Naive thymus-derived CD8-positive, alpha-beta T cell (primary cell): ENCODE results near the gene DYNC2H1. TPM values are rescaled to one million over a fixed set of nuclear protein-coding genes. Genes with fewer than 3 reads are reported as not detected.

Source experiments
- ATAC-seq, 2 donors: fragments of 150-1000 bp; cut with Tn5 transposase in 1 of 2; sonication (Bioruptor Pico), chemical (Tn5 transposase) in 1 of 2; 1 replicate in 1 of 2; 2 replicates in 1 of 2; pipeline ENCODE4 v1.10.0; 2021; ENCODE audit warnings: mild to moderate bottlenecking in 2 of 2, moderate library complexity in 2 of 2
- POLR2A ChIA-PET: fragments of 350-600 bp; sonication (Branson Sonifier 250); formaldehyde crosslinking; loops from one replicate; lab custom pipeline; 2021; ENCODE audit warnings: antibody characterized with exemption; lab: Charles Lee
- DNase-seq, 10 donors: peaks; one replicate each; pipeline versions ENCODE4 v3.0.0 to v3.0.0-alpha.2; 2020 to 2022
- H3K27ac Mint-ChIP-seq, 10 donors: one replicate each; pipeline ENCODE4 v1.8.0; 2020 to 2022; ENCODE audit warnings: mild to moderate bottlenecking in 10 of 10, mixed read lengths in 10 of 10, moderate library complexity in 4 of 10, inconsistent platforms in 1 of 10
- H3K27me3 Mint-ChIP-seq, 5 donors: one replicate each; pipeline ENCODE4 v1.8.0; 2021 to 2022; ENCODE audit warnings: mixed read lengths in 5 of 5
- H3K36me3 Mint-ChIP-seq, 3 donors: one replicate each; pipeline ENCODE4 v1.8.0; 2020 to 2022; ENCODE audit warnings: mixed read lengths in 3 of 3, mild to moderate bottlenecking in 2 of 3, inconsistent platforms in 1 of 3
- H3K4me1 Mint-ChIP-seq, 4 donors: one replicate each; pipeline ENCODE4 v1.8.0; 2021 to 2022; ENCODE audit warnings: mixed read lengths in 4 of 4
- H3K4me3 Mint-ChIP-seq, 10 donors: one replicate each; pipeline ENCODE4 v1.8.0; 2020 to 2022; ENCODE audit warnings: mild to moderate bottlenecking in 10 of 10, mixed read lengths in 10 of 10, moderate library complexity in 6 of 10, inconsistent platforms in 1 of 10
- H3K9me3 Mint-ChIP-seq, 9 donors: one replicate each; pipeline ENCODE4 v1.8.0; 2020 to 2022; ENCODE audit warnings: mixed read lengths in 9 of 9, mild to moderate bottlenecking in 3 of 9, inconsistent platforms in 1 of 9, moderate library complexity in 1 of 9
- polyA plus RNA-seq, 3 donors: library from polyadenylated mRNA; unstranded; fragments of 300-500 nt; fragmentation: Illumina TruSeq; gene quantifications; one replicate each; pipeline ENCODE4 v1.2.3, GENCODE V29; 2021
- total RNA-seq, 8 experiments: library from RNA in 2 of 8; stranded (reverse) in 2 of 8; gene quantifications; one replicate each; pipeline ENCODE4 v1.2.3 and lab custom pipeline; 2021 to 2026

DYNC2H1 gene
- total and polyA plus RNA-seq, 5 experiments from 2014 or later, result 0.54 to 3.2 (median 0.99) TPM

DNA sequence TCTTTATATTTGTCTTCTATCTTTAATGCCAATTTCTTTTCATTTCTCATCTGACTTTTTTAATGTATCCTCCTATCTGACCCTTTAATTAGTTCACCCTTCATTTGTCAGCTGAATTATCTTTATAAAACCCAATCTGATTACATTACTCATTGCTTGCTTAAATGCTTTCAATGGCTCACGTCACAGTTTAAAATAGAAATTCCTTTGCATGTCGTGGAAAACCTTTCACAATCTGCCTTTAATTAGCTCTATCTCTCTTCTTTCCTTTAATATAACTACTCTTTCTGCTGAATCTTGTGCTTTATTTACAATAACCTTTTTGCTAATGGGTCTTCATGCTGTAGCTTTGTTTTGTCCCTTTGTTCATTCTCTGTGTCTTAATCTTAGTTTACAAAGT, 125.7 kb downstream of the DYNC2H1 start:
- Mint-ChIP-seq H3K9me3 (no peaks in the 10 kb centered on the region), H3K36me3 (peaks cover 0 to 13% (median 0%) of the 10 kb centered on the region in 3 donors), H3K27me3 (no peaks in the 10 kb centered on the region), H3K27ac (no peak overlapping the region), H3K4me3 (no peak overlapping the region), H3K4me1 (no peaks in the 10 kb centered on the region)
- no peak for ATAC-seq
- no peak for DNase-seq
- POLR2A ChIA-PET, result no interaction called here

DNA sequence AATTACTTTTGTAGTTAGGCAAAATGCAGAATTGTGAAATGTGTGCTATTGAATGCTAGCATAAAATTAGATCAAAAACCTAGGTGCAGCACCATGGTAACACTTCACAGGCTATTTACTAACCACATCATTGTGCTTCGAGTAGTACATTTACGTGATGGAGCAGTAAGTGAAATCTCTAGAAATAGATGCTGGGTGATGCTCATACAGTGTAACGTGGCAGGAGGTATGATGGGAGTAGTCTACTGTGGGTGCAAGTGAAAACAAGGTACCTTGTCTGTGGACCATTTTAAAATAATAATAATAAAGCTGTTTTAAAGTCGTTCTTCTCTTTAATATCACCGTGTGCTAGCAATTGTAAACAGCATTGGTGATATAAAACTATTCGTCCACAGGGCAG, 132.3 kb downstream of the DYNC2H1 start:
- POLR2A ChIA-PET, result no interaction called here
- H3K4me1 Mint-ChIP-seq, result no peaks in the 10 kb centered on the region
- peaks cover 0 to 6% (median 2%) of the 10 kb centered on the region in 3 donors for H3K36me3 Mint-ChIP-seq

DNA sequence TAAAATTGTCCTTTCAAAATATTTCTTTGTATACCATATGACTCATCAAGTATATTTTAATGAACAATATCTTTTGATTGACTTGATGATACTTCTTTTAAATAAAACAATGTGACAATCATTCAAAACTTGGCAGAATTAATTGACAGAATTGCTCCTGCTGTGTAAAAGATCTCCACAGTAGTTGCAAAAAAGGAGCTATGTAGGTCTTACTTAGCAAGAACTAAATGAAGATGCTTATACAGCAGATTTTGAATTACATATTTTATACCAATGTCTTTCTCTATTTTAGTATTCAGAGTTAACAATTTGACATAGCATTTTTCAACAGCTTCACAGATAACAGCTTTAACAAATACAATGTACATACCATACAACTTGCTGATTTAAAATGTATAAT, 144.9 kb downstream of the DYNC2H1 start:
- POLR2A ChIA-PET, result no interaction called here
- ATAC-seq (no peak), DNase-seq (no peak)
- H3K27me3 Mint-ChIP-seq, result no peaks in the 10 kb centered on the region
- no peaks in the 10 kb centered on the region for H3K4me1 Mint-ChIP-seq
- no peak overlapping the region for H3K4me3 Mint-ChIP-seq
- peaks cover 0 to 6% (median 0%) of the 10 kb centered on the region in 3 donors for H3K36me3 Mint-ChIP-seq
- H3K27ac Mint-ChIP-seq, result no peak overlapping the region
- H3K9me3 Mint-ChIP-seq, result no peaks in the 10 kb centered on the region

More for the DNA sequence above, 132.3 kb downstream of the DYNC2H1 start:
- ATAC-seq, result no peak
- Mint-ChIP-seq H3K9me3 (no peaks in the 10 kb centered on the region), H3K27ac (no peak overlapping the region), H3K4me3 (no peak overlapping the region), H3K27me3 (no peaks in the 10 kb centered on the region)
- no peak for DNase-seq

DNA sequence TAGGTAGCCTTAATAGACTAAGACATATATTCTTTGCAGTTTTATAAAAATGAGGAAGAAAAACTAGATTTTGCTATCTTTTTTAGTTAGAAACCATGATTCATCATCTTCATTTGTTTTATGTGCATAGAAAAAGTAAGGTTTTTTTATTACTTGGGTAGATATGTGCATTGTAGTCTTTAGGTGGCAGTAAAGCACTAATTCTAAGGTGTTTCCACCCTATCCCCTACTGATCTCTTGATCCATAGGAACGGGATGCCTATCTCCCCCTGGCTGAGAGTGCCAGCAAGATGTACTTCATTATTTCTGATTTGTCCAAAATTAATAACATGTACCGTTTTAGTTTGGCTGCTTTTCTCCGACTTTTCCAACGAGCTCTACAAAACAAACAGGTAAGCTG, 148.1 kb downstream of the DYNC2H1 start:
- POLR2A ChIA-PET, result no interaction called here
- H3K27me3 Mint-ChIP-seq, result no peaks in the 10 kb centered on the region

DNA sequence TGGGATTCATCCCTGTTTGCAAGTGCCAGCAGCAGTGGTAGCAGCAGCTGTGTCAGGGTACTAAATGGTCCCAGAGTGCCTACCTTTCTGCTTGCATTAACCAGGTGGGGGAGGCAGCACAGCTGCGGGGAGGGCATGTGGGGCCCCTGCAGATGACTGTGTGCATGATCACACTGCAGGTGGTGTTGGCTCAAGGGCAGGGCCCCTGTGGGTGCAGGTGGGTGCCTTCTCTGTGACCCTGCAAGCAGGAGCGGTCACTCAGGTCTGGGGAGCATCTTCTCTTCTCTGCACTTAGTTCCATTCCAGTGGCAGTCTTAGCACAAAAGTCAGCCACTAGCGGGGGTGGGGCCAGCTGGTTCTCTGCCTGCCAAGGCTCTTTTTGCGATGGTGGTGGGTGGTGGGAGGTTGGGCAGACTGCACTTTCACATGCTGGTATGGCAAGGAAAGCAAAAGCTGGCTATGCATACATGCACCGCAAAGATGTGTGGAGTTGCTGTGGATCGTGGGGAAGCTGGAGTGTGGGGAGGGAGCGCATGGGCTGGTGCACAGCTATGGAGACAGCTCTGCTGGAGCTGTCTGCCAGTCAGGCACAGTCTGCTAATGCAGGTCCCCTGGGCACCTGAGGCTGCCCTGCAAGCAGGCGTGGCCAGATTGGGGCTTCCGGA, 157.1 kb downstream of the DYNC2H1 start:
- Mint-ChIP-seq H3K27ac (no peak overlapping the region), H3K27me3 (no peaks in the 10 kb centered on the region), H3K36me3 (peaks cover 0 to 7% (median 1%) of the 10 kb centered on the region in 3 donors), H3K4me3 (no peak overlapping the region), H3K9me3 (no peaks in the 10 kb centered on the region), H3K4me1 (no peaks in the 10 kb centered on the region)
- DNase-seq (no peak), ATAC-seq (no peak)
- POLR2A ChIA-PET, result no interaction called here

More for the DNA sequence above, 148.1 kb downstream of the DYNC2H1 start:
- Mint-ChIP-seq H3K36me3 (peaks cover 0 to 10% (median 8%) of the 10 kb centered on the region in 3 donors), H3K27ac (no peak overlapping the region), H3K4me1 (no peaks in the 10 kb centered on the region), H3K4me3 (no peak overlapping the region), H3K9me3 (no peaks in the 10 kb centered on the region)
- ATAC-seq, result no peak
- no peak for DNase-seq

DNA sequence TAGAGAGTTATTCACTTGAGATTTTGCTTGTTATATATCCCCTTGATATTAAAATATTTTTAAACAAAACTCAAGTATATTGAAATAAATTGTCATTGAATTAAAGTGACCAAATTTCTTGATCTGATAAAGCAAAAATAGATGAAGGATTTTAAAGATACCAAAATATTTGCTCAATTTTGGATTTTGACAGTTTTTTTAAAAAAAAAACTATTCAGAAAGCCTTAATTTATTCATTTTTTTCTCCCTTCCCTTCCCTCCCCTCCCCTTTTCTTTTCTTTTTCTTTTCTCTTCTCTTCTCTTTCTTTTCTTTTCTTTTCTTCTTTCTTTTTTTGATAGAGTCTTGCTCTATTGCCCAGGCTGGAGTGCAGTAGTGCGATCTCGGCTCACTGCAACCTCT, 163.7 kb downstream of the DYNC2H1 start:
- no peak overlapping the region for H3K4me3 Mint-ChIP-seq
- no peaks in the 10 kb centered on the region for H3K36me3 Mint-ChIP-seq
- DNase-seq (no peak), ATAC-seq (no peak)
- H3K4me1 Mint-ChIP-seq, result no peaks in the 10 kb centered on the region
- H3K27me3 Mint-ChIP-seq, result no peaks in the 10 kb centered on the region
- POLR2A ChIA-PET, result no interaction called here
- peaks cover 0 to 2% (median 0%) of the 10 kb centered on the region in 9 donors for H3K9me3 Mint-ChIP-seq
- H3K27ac Mint-ChIP-seq, result no peak overlapping the region

DNA sequence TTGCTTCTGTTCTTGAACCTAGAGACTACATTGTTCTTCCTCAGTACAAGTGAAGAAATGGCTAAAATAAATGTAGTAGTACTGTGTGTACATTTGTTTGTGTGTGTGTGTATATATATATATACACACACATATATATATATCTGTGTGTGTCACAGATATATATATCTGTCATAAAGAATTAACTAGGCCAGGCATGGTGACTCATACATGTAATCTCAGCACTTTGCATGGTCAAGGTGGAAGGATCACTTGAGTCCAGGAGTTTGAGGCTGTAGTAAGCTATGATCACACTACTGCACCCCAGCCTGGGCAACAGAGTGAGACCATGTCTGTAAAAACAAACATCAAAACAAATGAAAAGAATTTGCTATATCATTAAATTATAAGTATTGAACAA, 164.8 kb downstream of the DYNC2H1 start:
- POLR2A ChIA-PET, result no interaction called here
- Mint-ChIP-seq H3K9me3 (peaks cover 0 to 2% (median 0%) of the 10 kb centered on the region in 9 donors), H3K27me3 (no peaks in the 10 kb centered on the region), H3K4me1 (no peaks in the 10 kb centered on the region), H3K4me3 (no peak overlapping the region), H3K36me3 (no peaks in the 10 kb centered on the region), H3K27ac (no peak overlapping the region)
- DNase-seq (no peak), ATAC-seq (no peak)

DNA sequence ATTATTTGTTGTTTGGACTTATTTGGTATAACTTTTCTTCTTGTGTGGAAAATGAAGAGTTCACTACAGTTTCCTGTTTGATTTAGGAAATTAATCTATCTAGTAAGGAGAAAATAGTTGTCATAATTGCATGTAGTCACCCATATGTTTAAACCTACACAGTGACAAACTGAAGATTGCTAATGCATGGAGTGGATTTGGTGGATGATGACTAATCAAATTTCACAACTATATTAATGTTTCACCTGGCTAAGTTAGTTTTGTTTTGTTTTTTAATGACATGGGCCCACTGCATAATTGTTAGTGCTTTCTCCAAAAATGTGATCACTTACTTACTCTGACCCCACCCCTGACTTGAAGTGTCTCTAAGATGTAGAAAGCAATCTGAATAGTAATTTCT, 170.6 kb downstream of the DYNC2H1 start:
- Mint-ChIP-seq H3K27me3 (no peaks in the 10 kb centered on the region), H3K27ac (no peak overlapping the region), H3K36me3 (no peaks in the 10 kb centered on the region), H3K9me3 (no peaks in the 10 kb centered on the region), H3K4me1 (no peaks in the 10 kb centered on the region), H3K4me3 (no peak overlapping the region)
- ATAC-seq (no peak), DNase-seq (no peak)
- POLR2A ChIA-PET, result no interaction called here

DNA sequence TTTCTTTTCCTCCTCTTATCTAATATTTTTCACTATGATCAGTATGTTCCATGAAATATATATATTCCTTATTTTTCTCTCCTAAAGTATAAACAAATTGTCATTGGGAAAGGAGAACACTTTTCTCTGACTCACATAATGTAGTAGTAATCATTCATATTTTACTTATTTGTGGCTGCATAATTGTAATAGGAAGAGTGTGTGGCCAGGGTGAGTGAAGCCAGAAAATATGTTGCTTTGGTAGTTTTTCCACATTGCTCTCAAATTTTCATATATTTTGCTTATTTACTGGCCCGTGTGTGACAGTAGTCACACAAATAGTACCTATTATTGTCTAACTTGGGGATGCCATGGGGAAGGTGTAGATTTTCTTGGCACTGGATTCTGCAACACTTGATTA, 172.1 kb downstream of the DYNC2H1 start:
- ATAC-seq (no peak), DNase-seq (no peak)
- no peak overlapping the region for H3K4me3 Mint-ChIP-seq
- no peaks in the 10 kb centered on the region for H3K27me3 Mint-ChIP-seq
- POLR2A ChIA-PET, result no interaction called here
- H3K27ac Mint-ChIP-seq, result no peak overlapping the region
- peaks cover 0 to 3% (median 0%) of the 10 kb centered on the region in 3 donors for H3K36me3 Mint-ChIP-seq
- H3K4me1 Mint-ChIP-seq, result no peaks in the 10 kb centered on the region
- H3K9me3 Mint-ChIP-seq, result no peaks in the 10 kb centered on the region

DNA sequence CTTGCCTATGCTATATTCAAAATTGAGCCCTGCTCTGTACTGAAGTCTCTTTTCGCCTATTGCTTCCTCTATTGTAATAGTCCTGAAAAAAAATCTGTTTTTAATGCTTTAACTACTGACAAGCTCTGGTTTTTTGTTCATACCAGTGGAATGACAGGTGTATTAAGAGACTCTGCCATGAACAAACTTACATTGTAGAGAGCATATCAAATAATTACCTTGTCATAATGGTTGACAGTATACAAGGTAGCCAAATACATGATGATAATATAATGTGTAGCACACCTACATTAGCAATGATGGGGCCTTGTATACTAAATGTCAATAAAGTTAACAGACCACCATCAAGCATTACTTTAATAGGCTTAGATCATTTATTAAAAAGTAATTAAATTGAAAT, 175.0 kb downstream of the DYNC2H1 start:
- Mint-ChIP-seq H3K27me3 (no peaks in the 10 kb centered on the region), H3K9me3 (no peaks in the 10 kb centered on the region), H3K4me1 (no peaks in the 10 kb centered on the region), H3K27ac (no peak overlapping the region), H3K4me3 (no peak overlapping the region), H3K36me3 (peaks cover 0 to 8% (median 7%) of the 10 kb centered on the region in 3 donors)
- POLR2A ChIA-PET, result no interaction called here
- no peak for ATAC-seq
- no peak for DNase-seq

DNA sequence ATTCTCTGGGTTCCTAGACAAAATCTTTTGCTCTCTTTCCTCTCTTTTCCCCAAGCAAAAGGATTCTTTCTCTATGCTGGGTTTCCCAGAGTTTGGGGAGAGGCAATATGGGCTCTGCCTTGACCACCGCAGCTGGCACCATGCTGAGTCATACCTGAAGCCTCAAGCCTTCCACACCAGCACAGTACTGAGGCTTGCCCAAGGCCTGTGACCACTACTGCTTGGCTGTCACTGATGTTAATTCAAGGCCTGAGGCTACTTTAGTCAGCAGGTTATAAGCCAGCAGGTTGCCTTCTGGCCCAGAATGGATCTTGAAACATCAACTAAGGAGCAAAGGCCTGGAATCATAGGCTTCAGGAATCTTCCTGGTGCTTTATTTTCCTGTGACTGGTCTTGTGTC, 185.3 kb downstream of the DYNC2H1 start:
- no peak overlapping the region for H3K27ac Mint-ChIP-seq
- POLR2A ChIA-PET, result no interaction called here
- H3K4me1 Mint-ChIP-seq, result no peaks in the 10 kb centered on the region
- no peak overlapping the region for H3K4me3 Mint-ChIP-seq
- no peaks in the 10 kb centered on the region for H3K27me3 Mint-ChIP-seq
- H3K9me3 Mint-ChIP-seq, result peaks cover 22 to 69% (median 53%) of the 10 kb centered on the region in 9 donors
- DNase-seq, result no peak
- no peak for ATAC-seq
- peaks cover 13 to 52% (median 49%) of the 10 kb centered on the region in 3 donors for H3K36me3 Mint-ChIP-seq

DNA sequence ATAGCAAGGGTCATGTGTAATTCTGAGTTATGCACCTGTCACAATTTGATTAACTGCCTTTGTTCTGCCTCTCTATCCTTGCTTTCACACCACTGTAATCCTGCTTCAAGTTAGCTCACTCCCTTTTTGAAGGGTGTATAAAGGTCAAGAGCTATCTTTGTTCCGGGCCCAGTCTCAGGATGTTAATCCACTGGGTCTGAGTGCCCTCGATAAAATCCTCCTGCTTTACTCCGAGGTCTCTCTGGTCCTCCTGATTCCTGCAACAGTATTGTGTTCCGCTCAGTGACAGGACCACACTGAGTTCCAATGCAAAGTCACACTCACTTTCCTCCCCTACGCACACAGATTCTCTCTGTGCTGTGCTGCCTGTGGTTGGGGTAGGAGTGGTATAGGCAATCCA, 186.5 kb downstream of the DYNC2H1 start:
- Mint-ChIP-seq H3K4me1 (no peaks in the 10 kb centered on the region), H3K9me3 (peaks cover 22 to 69% (median 53%) of the 10 kb centered on the region in 9 donors), H3K4me3 (no peak overlapping the region), H3K27me3 (no peaks in the 10 kb centered on the region), H3K27ac (no peak overlapping the region), H3K36me3 (peaks cover 11 to 49% (median 49%) of the 10 kb centered on the region in 3 donors)
- POLR2A ChIA-PET, result no interaction called here
- DNase-seq (no peak), ATAC-seq (no peak)

DNA sequence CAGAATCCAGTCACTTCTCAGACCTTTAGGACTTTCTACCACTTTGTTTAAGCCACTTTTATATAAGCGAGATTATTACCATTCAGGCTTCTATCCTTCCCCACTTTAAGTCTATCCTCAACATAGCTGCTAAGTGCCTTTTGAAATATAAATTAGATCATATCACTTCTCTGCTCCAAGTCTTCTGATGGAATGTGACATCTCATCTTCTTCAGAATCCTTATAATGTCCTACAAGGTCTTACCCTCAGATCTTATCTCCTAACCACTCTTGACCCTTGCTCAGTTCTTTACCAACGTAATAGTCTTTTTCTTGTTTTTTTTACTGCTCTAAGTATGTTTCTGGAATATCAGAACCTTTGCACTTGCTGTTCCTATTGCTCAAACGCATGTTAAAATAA, 188.7 kb downstream of the DYNC2H1 start:
- H3K9me3 Mint-ChIP-seq, result peaks cover 17 to 53% (median 36%) of the 10 kb centered on the region in 9 donors
- POLR2A ChIA-PET, result no interaction called here
- ATAC-seq (no peak), DNase-seq (no peak)
- H3K4me3 Mint-ChIP-seq, result no peak overlapping the region
- no peak overlapping the region for H3K27ac Mint-ChIP-seq
- no peaks in the 10 kb centered on the region for H3K27me3 Mint-ChIP-seq
- H3K4me1 Mint-ChIP-seq, result no peaks in the 10 kb centered on the region
- H3K36me3 Mint-ChIP-seq, result peaks cover 7 to 38% (median 35%) of the 10 kb centered on the region in 3 donors

DNA sequence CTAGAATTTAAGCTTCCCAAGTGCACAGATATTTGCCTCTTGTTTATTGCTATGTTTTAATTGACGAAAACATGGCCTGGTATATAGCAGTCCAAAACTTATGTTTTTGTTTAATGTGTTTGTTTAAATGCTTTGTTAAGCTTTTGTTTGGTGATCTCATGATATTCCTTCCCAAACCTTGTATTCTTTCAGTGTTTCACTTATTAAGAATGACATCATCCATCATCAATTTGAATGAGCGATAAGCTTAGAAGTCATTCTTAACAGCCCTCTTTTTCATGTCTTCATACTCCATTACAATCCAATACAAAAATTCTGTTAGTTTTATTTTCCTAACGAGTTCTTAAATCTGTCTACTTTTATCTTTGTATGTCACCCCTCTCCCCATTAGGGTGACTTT, 206.0 kb downstream of the DYNC2H1 start:
- DNase-seq (no peak), ATAC-seq (no peak)
- Mint-ChIP-seq H3K36me3 (peaks cover 0 to 5% (median 0%) of the 10 kb centered on the region in 3 donors), H3K27ac (no peak overlapping the region), H3K4me1 (no peaks in the 10 kb centered on the region), H3K27me3 (no peaks in the 10 kb centered on the region), H3K4me3 (no peak overlapping the region), H3K9me3 (no peaks in the 10 kb centered on the region)
- POLR2A ChIA-PET, result no interaction called here
